Stimulated activated CD8-positive, alpha-beta memory T cell treated with anti-CD3 and anti-CD28 coated beads, Interleukin-12 subunit alpha, Interleukin-12 subunit beta, amount 100 ng/mL, for 24 hours (primary cell): ENCODE measurements around the gene SPINT1.
A peak's percentile ranks its signal among the peaks of the same experiment; 100 is the strongest.

Experiments used
- DNase-seq: peaks from one replicate; pipeline ENCODE4 v3.0.0-alpha.2; 2020; ENCODE audit errors: extremely low read depth

SPINT1 gene

GRCh38 chr15:40829115-40829514 lies 14.7 kb upstream of the SPINT1 start:
- no peak for DNase-seq

GRCh38 chr15:40830884-40831283 lies 13.0 kb upstream of the SPINT1 start:
- DNase-seq = no peak

GRCh38 chr15:40831861-40832260 lies 12.0 kb upstream of the SPINT1 start:
- no peak for DNase-seq

GRCh38 chr15:40832903-40833302 lies 10.9 kb upstream of the SPINT1 start:
- DNase-seq = no peak

- DNase-seq = no peak
Observed at GRCh38 chr15:40836020-40836419, 7.8 kb upstream of the SPINT1 start.

- no peak for DNase-seq
Observed at GRCh38 chr15:40838756-40839155, 5.1 kb upstream of the SPINT1 start.

GRCh38 chr15:40841741-40842140 lies 2.1 kb upstream of the SPINT1 start:
- DNase-seq = no peak

- DNase-seq = no peak
Observed at GRCh38 chr15:40843261-40843884, 475 bp upstream of the SPINT1 start.

- DNase-seq = no peak
Observed at GRCh38 chr15:40844696-40845030, 815 bp downstream of the SPINT1 start.

GRCh38 chr15:40845036-40845435 lies 1.2 kb downstream of the SPINT1 start:
- no peak for DNase-seq

- DNase-seq = no peak
Observed at GRCh38 chr15:40845511-40846284, 1.9 kb downstream of the SPINT1 start.

- no peak for DNase-seq
Observed at GRCh38 chr15:40846841-40847222, 3.0 kb downstream of the SPINT1 start.

- no peak for DNase-seq
Observed at GRCh38 chr15:40847223-40847961, 3.5 kb downstream of the SPINT1 start.

GRCh38 chr15:40850576-40851112 lies 6.8 kb downstream of the SPINT1 start:
- no peak for DNase-seq

GRCh38 chr15:40852529-40852928 lies 8.7 kb downstream of the SPINT1 start:
- no peak for DNase-seq

- no peak for DNase-seq
Observed at GRCh38 chr15:40853241-40853890, 9.5 kb downstream of the SPINT1 start.

GRCh38 chr15:40854161-40854560 lies 10.3 kb downstream of the SPINT1 start:
- DNase-seq = no peak

- DNase-seq = no peak
Observed at GRCh38 chr15:40855706-40856234, 11.9 kb downstream of the SPINT1 start.

GRCh38 chr15:40856746-40857145 lies 12.9 kb downstream of the SPINT1 start:
- DNase-seq = no peak

- DNase-seq = peak; percentile 30
Observed at GRCh38 chr15:40857601-40858341, 13.9 kb downstream of the SPINT1 start.

- DNase-seq = no peak
Observed at GRCh38 chr15:40858706-40859105, 14.9 kb downstream of the SPINT1 start.
